Glomerular visceral epithelial cell (primary cell): ENCODE data around the gene WFDC1.

Source experiments
- DNase-seq: peaks from one replicate; pipeline ENCODE4 v3.0.0-alpha.2; 2016; ENCODE audit errors: extremely low spot score

The WFDC1 gene

GRCh38 chr16:84302111-84302954 is 7.7 kb downstream of the WFDC1 start:
- DNase-seq, result no peak

DNA sequence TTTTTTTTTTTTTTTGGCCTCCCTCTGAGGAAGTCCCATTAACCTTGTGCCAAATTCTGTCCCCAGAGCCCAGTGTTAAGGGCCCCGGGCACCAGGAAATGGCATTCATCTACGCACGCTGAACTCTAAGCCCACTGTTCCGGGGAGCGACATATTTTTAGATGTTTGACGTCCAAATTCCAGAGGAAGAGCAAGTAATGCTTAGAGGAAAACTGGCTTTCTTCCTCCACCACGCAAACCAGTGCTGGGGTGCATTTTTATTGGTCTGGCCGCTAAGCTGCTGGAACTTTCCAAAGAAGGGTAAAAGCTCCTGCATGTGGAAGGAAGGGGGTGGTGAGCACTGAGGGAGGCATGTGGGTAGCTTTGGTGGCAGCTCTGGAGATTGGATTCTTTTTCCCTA is 8.3 kb downstream of the WFDC1 start:
- no peak for DNase-seq

DNA sequence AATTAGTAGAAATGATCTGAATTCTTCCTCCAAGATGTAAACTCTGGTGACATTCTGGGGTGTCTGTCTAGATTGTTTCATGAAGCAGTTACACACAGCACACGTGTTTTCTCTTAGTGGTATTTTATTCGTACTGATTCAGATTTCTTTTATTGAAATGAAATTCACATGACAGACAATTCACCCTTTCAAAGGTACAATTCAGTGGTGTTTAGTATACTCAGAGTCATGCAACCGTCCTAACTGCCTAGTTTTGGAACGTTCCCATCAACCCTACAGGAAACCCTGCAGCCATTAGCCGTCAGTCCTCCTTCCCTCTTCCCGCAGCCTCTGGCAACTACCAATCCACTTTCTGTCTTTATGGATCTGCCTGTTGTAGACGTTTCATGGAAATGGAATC is 8.8 kb downstream of the WFDC1 start:
- no peak for DNase-seq

DNA sequence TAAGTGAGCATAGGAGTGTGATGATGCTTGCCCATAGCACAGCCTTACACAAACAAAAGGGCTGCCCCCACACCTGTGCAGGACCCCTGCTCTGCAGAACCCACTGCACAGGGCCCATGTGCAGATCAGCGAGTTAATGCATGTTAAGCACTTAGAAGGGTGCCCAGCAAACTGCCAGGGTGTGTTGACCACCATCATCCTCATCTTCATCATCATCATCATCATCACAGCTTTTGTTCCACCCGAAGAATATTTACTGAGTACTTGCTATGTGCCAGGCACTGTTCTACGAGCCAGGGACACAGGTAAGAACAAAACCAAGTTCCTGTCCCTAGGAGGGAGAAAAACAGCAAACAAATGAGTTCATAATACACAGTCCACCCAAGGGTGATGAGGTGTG is 11.9 kb downstream of the WFDC1 start:
- no peak for DNase-seq

GRCh38 chr16:84307209-84307954 is 12.7 kb downstream of the WFDC1 start:
- no peak for DNase-seq

DNA sequence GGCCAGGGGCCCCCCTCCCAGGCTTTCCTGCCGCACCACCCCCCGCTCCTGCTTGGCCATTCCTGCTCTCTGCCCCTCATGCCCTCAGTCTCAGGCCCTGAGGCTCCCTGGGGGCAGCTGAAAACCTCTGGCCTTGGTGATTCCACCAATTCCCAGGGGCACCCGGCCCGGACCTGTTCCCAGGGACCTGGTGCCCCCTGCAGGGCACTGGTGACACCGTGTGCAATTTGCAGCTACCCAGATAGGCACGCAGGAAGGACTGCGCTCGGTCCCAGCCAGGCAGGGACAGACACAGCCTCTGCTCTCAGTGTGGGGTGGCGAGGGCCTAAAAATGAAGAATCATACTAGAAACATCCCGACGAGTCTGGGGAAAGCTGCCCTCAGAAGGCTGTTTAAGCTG is 13.4 kb downstream of the WFDC1 start:
- DNase-seq, result peak; percentile 18

GRCh38 chr16:84310642-84311041 is 16.0 kb downstream of the WFDC1 start:
- no peak for DNase-seq

DNA sequence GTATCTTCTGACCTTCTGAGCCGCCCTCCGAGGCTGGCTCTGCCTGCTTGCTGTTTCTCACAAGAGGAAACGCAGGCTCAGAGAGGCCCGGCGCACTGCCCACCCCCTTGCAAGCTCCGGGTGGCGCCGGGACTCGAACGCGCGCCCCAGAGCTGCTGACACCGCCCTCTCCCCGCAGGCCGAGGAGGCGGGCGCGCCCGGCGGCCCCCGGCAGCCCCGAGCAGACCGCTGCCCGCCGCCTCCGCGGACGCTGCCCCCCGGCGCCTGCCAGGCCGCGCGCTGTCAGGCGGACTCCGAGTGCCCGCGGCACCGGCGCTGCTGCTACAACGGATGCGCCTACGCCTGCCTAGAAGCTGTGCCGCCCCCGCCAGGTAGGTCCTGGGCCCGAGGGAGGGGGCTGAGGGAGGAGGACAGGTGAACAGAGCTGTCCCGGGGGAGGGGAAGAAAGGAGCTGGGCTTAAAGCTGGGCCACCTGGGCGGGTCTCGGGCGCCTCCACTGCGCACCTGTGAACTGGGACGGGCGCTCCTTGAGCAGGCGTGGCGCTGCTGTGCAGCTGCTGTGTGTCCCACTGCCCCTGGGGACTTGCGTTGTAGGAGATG is 18.2 kb downstream of the WFDC1 start:
- no peak for DNase-seq

DNA sequence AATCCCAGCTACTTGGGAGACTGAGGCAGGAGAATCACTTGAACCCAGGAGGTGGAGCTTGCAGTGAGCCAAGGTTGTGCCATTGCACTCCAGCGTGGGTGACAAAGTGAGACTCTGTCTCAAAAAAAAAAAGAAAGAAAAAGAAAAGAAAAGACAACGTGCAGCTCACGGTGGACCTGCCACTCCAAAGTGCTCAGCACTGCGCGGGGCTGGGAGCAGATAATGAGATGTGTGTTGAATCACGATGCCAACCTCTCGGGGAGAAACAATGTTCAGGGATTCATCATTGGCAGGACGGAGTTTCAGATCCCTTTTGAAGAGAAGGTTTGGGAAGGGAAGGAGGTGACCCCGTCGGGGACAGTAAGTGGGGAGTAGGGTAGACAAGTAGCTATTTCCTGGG is 19.2 kb downstream of the WFDC1 start:
- no peak for DNase-seq

GRCh38 chr16:84314373-84314772 is 19.7 kb downstream of the WFDC1 start:
- no peak for DNase-seq

- DNase-seq, result no peak
These were observed 20.1 kb downstream of the WFDC1 start for GRCh38 chr16:84314814-84315213.

- DNase-seq, result no peak
These were observed 20.7 kb downstream of the WFDC1 start for GRCh38 chr16:84315422-84315821.

DNA sequence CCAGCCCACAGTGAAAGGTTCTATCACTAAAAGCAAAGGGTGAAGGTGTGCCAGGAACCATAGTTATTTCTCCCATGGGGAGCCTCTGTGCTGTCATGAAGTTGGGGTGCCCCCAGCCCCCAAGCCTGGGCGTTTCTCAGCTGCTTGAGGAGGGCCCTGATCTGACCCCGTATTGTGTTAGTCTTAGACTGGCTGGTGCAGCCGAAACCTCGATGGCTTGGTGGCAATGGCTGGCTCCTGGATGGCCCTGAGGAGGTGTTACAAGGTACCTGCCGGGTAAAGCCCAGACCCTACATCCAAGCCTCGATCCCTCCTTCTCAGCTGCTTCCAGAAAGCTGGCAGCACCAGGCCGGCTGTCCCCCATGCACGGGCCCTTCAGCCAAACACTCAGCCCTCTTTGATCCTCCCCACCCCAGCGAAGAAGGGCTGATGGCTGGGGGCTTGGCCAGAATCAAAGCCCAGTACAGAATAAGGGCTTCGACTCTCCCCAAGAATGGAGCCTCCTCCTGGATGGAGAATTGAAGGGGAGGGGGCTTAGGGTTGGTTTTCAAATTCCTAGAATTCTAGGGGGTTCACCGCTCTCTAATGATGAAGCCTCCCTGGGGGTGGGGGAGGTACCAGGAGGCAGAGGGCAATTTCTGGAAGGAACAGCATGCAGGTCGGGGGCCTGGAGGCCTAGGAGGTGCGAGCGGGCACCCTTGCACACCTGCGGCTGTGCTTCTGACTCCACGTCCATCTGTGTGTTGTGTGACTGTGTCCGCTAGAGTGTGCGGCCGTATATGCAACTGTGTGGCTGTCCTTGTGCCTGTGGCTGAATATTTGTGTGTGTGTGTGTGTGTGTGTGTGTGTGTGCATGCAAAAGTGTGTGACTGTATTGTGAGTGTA is 23.7 kb downstream of the WFDC1 start:
- no peak for DNase-seq

GRCh38 chr16:84319146-84319760 is 24.6 kb downstream of the WFDC1 start:
- no peak for DNase-seq

- no peak for DNase-seq
These were observed 25.8 kb downstream of the WFDC1 start for GRCh38 chr16:84320511-84320910.

GRCh38 chr16:84321932-84322331 is 27.3 kb downstream of the WFDC1 start:
- DNase-seq, result no peak

GRCh38 chr16:84322749-84323148 is 28.1 kb downstream of the WFDC1 start:
- DNase-seq, result no peak

- no peak for DNase-seq
These were observed 28.9 kb downstream of the WFDC1 start for GRCh38 chr16:84323606-84324005.

- DNase-seq, result no peak
These were observed 30.0 kb downstream of the WFDC1 start for GRCh38 chr16:84324434-84325262.

- DNase-seq, result no peak
These were observed 31.9 kb downstream of the WFDC1 start for GRCh38 chr16:84326545-84326944.
